ENCODE measurements around the gene MYO3A. TPM values are rescaled to one million over a fixed set of nuclear protein-coding genes. Genes with fewer than 3 reads are reported as not detected.

The MYO3A gene
- total RNA-seq, 1 donor from 2014 or later: 0.23 TPM

- Mint-ChIP-seq H3K27me3 (ENCODE audit: low read depth, unreplicated experiment) (peaks cover 1% of the 10 kb centered on the region), H3K36me3 (ENCODE audit: low read depth, unreplicated experiment) (no peaks in the 10 kb centered on the region), H3K4me1 (ENCODE audit: low read depth, unreplicated experiment) (peaks cover 4% of the 10 kb centered on the region), H3K27ac (ENCODE audit: unreplicated experiment) (no peak overlapping the region), H3K9me3 (ENCODE audit: unreplicated experiment) (peaks cover 7% of the 10 kb centered on the region), H3K4me3 (ENCODE audit: unreplicated experiment) (no peak overlapping the region)
- Histone ChIP-seq H3K79me2 (ENCODE audit: insufficient read depth, low read length) (no peaks in the 10 kb centered on the region), H3K9ac (ENCODE audit: low read length) (no peak overlapping the region), H3K4me2 (ENCODE audit: low read length) (no peak overlapping the region), H4K20me1 (ENCODE audit: insufficient read depth, low read length) (no peaks in the 10 kb centered on the region), H2AFZ (ENCODE audit: low read depth, low read length) (no peak overlapping the region), H3K9me3 (ENCODE audit: insufficient read depth, low read depth, low read length) (no peaks in the 10 kb centered on the region), H3K4me3 (ENCODE audit: insufficient read depth, low read depth, low read length) (no peak overlapping the region), H3K36me3 (ENCODE audit: insufficient read depth, low read length) (no peaks in the 10 kb centered on the region), H3K27ac (ENCODE audit: low read depth, low read length) (no peak overlapping the region), H3K27me3 (ENCODE audit: insufficient read depth, low read length) (no peaks in the 10 kb centered on the region), H3K4me1 (ENCODE audit: insufficient read depth, low read length) (no peaks in the 10 kb centered on the region)
- DNase-seq (ENCODE audit: low read depth): no peak
- TF ChIP-seq CTCF (IDR thresholded peaks at IDR 0.05; ENCODE audit: insufficient read depth, low read depth, low read length): no peak
- no peak for TF ChIP-seq EZH2 (IDR thresholded peaks at IDR 0.05; ENCODE audit: insufficient read depth, low read length)
- FAIRE-seq: no peak
Measured at GRCh38 chr10:26249681-26250080, 315.7 kb downstream of the MYO3A start.

- Histone ChIP-seq H3K27me3 (ENCODE audit: insufficient read depth, low read length) (no peaks in the 10 kb centered on the region), H4K20me1 (ENCODE audit: insufficient read depth, low read length) (no peaks in the 10 kb centered on the region), H3K27ac (ENCODE audit: low read depth, low read length) (no peak overlapping the region), H2AFZ (ENCODE audit: low read depth, low read length) (no peak overlapping the region), H3K4me1 (ENCODE audit: insufficient read depth, low read length) (no peaks in the 10 kb centered on the region), H3K4me3 (ENCODE audit: insufficient read depth, low read depth, low read length) (no peak overlapping the region), H3K36me3 (ENCODE audit: insufficient read depth, low read length) (no peaks in the 10 kb centered on the region), H3K9ac (ENCODE audit: low read length) (no peak overlapping the region), H3K4me2 (ENCODE audit: low read length) (no peak overlapping the region), H3K9me3 (ENCODE audit: insufficient read depth, low read depth, low read length) (no peaks in the 10 kb centered on the region), H3K79me2 (ENCODE audit: insufficient read depth, low read length) (no peaks in the 10 kb centered on the region)
- Mint-ChIP-seq H3K36me3 (ENCODE audit: low read depth, unreplicated experiment) (no peaks in the 10 kb centered on the region), H3K9me3 (ENCODE audit: unreplicated experiment) (peaks cover 3% of the 10 kb centered on the region), H3K27me3 (ENCODE audit: low read depth, unreplicated experiment) (peaks cover 1% of the 10 kb centered on the region), H3K4me3 (ENCODE audit: unreplicated experiment) (no peak overlapping the region), H3K27ac (ENCODE audit: unreplicated experiment) (no peak overlapping the region), H3K4me1 (ENCODE audit: low read depth, unreplicated experiment) (peaks cover 4% of the 10 kb centered on the region)
- no peak for TF ChIP-seq CTCF (IDR thresholded peaks at IDR 0.05; ENCODE audit: insufficient read depth, low read depth, low read length)
- TF ChIP-seq EZH2 (IDR thresholded peaks at IDR 0.05; ENCODE audit: insufficient read depth, low read length): no peak
- FAIRE-seq: no peak
- DNase-seq (ENCODE audit: low read depth): no peak
Measured at GRCh38 chr10:26251925-26252324, 317.9 kb downstream of the MYO3A start.

- H3K4me3 Mint-ChIP-seq (ENCODE audit: unreplicated experiment): no peak overlapping the region
- H3K9me3 Mint-ChIP-seq (ENCODE audit: unreplicated experiment): peaks cover 4% of the 10 kb centered on the region
Measured at GRCh38 chr10:26254616-26255015, 320.6 kb downstream of the MYO3A start.

More at GRCh38 chr10:26254616-26255015, 320.6 kb downstream of the MYO3A start:
- Histone ChIP-seq H3K36me3 (ENCODE audit: insufficient read depth, low read length) (no peaks in the 10 kb centered on the region), H3K4me2 (ENCODE audit: low read length) (no peak overlapping the region), H4K20me1 (ENCODE audit: insufficient read depth, low read length) (no peaks in the 10 kb centered on the region), H3K9ac (ENCODE audit: low read length) (no peak overlapping the region), H3K27ac (ENCODE audit: low read depth, low read length) (no peak overlapping the region), H3K9me3 (ENCODE audit: insufficient read depth, low read depth, low read length) (no peaks in the 10 kb centered on the region), H2AFZ (ENCODE audit: low read depth, low read length) (no peak overlapping the region), H3K27me3 (ENCODE audit: insufficient read depth, low read length) (no peaks in the 10 kb centered on the region), H3K4me3 (ENCODE audit: insufficient read depth, low read depth, low read length) (no peak overlapping the region), H3K4me1 (ENCODE audit: insufficient read depth, low read length) (no peaks in the 10 kb centered on the region), H3K79me2 (ENCODE audit: insufficient read depth, low read length) (no peaks in the 10 kb centered on the region)
- Mint-ChIP-seq H3K27me3 (ENCODE audit: low read depth, unreplicated experiment) (peaks cover 5% of the 10 kb centered on the region), H3K36me3 (ENCODE audit: low read depth, unreplicated experiment) (no peaks in the 10 kb centered on the region), H3K4me1 (ENCODE audit: low read depth, unreplicated experiment) (no peaks in the 10 kb centered on the region), H3K27ac (ENCODE audit: unreplicated experiment) (no peak overlapping the region)
- no peak for FAIRE-seq
- DNase-seq (ENCODE audit: low read depth): no peak
- TF ChIP-seq EZH2 (IDR thresholded peaks at IDR 0.05; ENCODE audit: insufficient read depth, low read length): no peak
- TF ChIP-seq CTCF (IDR thresholded peaks at IDR 0.05; ENCODE audit: insufficient read depth, low read depth, low read length): no peak
